Thyroid gland (tissue), 4 donors: Measurements from ENCODE around the gene ATXN1. TPM values are rescaled to one million over a fixed set of nuclear protein-coding genes. Genes with fewer than 3 reads are reported as not detected.

Experiments
- DNase-seq, 2 donors: peaks; one replicate each; pipeline ENCODE4 v3.0.0-alpha.2; 2019
- H3K27ac ChIP-seq, 3 donors: fragments of 200-600 bp; sonication (generic); 1 replicate in 2 of 3; 2 replicates in 1 of 3; pipeline ENCODE4 v1.5.1; 2016 to 2019; ENCODE audit warnings: mild to moderate bottlenecking in 1 of 3, moderate library complexity in 1 of 3
- H3K27me3 ChIP-seq: fragments of 200-600 bp; sonication (generic); one replicate; pipeline ENCODE4 v1.5.1; 2019
- H3K36me3 ChIP-seq, 2 donors: fragments of 200-600 bp; sonication (generic); one replicate each; pipeline ENCODE4 v1.5.1; 2016 to 2019
- H3K4me1 ChIP-seq, 2 donors: fragments of 200-600 bp; sonication (generic); one replicate each; pipeline ENCODE4 v1.5.1; 2017 to 2019
- H3K4me3 ChIP-seq, 3 donors: fragments of 200-600 bp; sonication (generic); replicated peaks in 1 of 3; 1 replicate in 2 of 3; 2 replicates in 1 of 3; pipeline ENCODE4 v1.5.1; 2016; ENCODE audit warnings: mild to moderate bottlenecking in 1 of 3
- H3K9me3 ChIP-seq: fragments of 200-600 bp; sonication (generic); one replicate; pipeline ENCODE4 v1.5.1; 2017
- CTCF ChIP-seq, 6 experiments: fragments of 200-600 bp in 3 of 6; fragments of 450-650 bp in 3 of 6; sonication (generic) in 3 of 6; IDR thresholded peaks; one replicate each; pipeline ENCODE4 v1.5.1; 2016 to 2019; ENCODE audit warnings: antibody characterized with exemption in 6 of 6, mild to moderate bottlenecking in 2 of 6, inconsistent platforms in 1 of 6, moderate library complexity in 1 of 6
- POLR2A ChIP-seq, 2 donors: fragments of 450-650 bp; IDR thresholded peaks; one replicate each; pipeline ENCODE4 v1.6.1; 2017; ENCODE audit warnings: antibody characterized with exemption in 2 of 2, mild to moderate bottlenecking in 2 of 2, moderate library complexity in 1 of 2
- WGBS, 2 donors: methylation state at CpG; one replicate each; pipeline ENCODE4 v1.1.5; 2017; 5-methylcytosine and 5-hydroxymethylcytosine counted together
- intact Hi-C: fragments of 100-400 bp; cut with DNase I; formaldehyde crosslinking; loops from one replicate; pipeline ENCODE4 v1.15.1; 2023
- total RNA-seq, 4 donors: library from RNA; depleted of rRNA; stranded (reverse); fragments of >200 nt; gene quantifications; one replicate each; pipeline ENCODE4 v1.2.3, GENCODE V29; 2016

Gene ATXN1
- total RNA-seq, 4 donors from 2014 or later: 62.1 to 88.1 (median 83.0) TPM

- no peak for TF ChIP-seq CTCF (IDR thresholded peaks at IDR 0.05)
- TF ChIP-seq POLR2A (IDR thresholded peaks at IDR 0.05): no peak
- H3K27ac ChIP-seq: no peak overlapping the region
- H3K27me3 ChIP-seq: no peaks in the 10 kb centered on the region
- 58 to 86% methylated on average over 2 of the region's 2 CpGs for WGBS, 2 donors
- H3K9me3 ChIP-seq: no peaks in the 10 kb centered on the region
- no peak overlapping the region for H3K4me3 ChIP-seq
- peaks cover 0 to 7% of the 10 kb centered on the region in 2 donors for H3K4me1 ChIP-seq
- no peak for DNase-seq
- no peaks in the 10 kb centered on the region for H3K36me3 ChIP-seq
- intact Hi-C loops: no loop called here
These were observed 40.8 kb upstream of the ATXN1 start for GRCh38 chr6:16802071-16802470.

GRCh38 chr6:16800942-16801341 is 39.7 kb upstream of the ATXN1 start:
- no peaks in the 10 kb centered on the region for H3K36me3 ChIP-seq
- no peaks in the 10 kb centered on the region for H3K9me3 ChIP-seq
- 80 to 92% methylated on average over 2 of the region's 2 CpGs for WGBS, 2 donors
- peaks cover 0 to 7% of the 10 kb centered on the region in 2 donors for H3K4me1 ChIP-seq
- intact Hi-C loops: no loop called here
- H3K27me3 ChIP-seq: no peaks in the 10 kb centered on the region
- no peak for DNase-seq
- H3K4me3 ChIP-seq: no peak overlapping the region
- no peak overlapping the region for H3K27ac ChIP-seq
- TF ChIP-seq POLR2A (IDR thresholded peaks at IDR 0.05) (no peak), CTCF (IDR thresholded peaks at IDR 0.05) (no peak)

GRCh38 chr6:16800341-16800740 is 39.1 kb upstream of the ATXN1 start:
- intact Hi-C loops: no loop called here
- 77 to 78% methylated on average over 3 of the region's 3 CpGs for WGBS, 2 donors

GRCh38 chr6:16799279-16800193 is 38.3 kb upstream of the ATXN1 start:
- Histone ChIP-seq H3K27me3 (no peaks in the 10 kb centered on the region), H3K4me1 (no peaks in the 10 kb centered on the region), H3K27ac (no peak overlapping the region), H3K4me3 (no peak overlapping the region), H3K9me3 (no peaks in the 10 kb centered on the region), H3K36me3 (no peaks in the 10 kb centered on the region)
- DNase-seq: no peak
- intact Hi-C loops: no loop called here
- TF ChIP-seq POLR2A (IDR thresholded peaks at IDR 0.05) (no peak), CTCF (IDR thresholded peaks at IDR 0.05) (no peak)
- 83% methylated on average over 8 of the region's 8 CpGs for WGBS, 2 donors

More at GRCh38 chr6:16800341-16800740, 39.1 kb upstream of the ATXN1 start:
- no peak overlapping the region for H3K27ac ChIP-seq
- H3K27me3 ChIP-seq: no peaks in the 10 kb centered on the region
- H3K36me3 ChIP-seq: no peaks in the 10 kb centered on the region
- H3K9me3 ChIP-seq: no peaks in the 10 kb centered on the region
- H3K4me3 ChIP-seq: no peak overlapping the region
- DNase-seq: no peak
- H3K4me1 ChIP-seq: peaks cover 0 to 6% of the 10 kb centered on the region in 2 donors
- TF ChIP-seq CTCF (IDR thresholded peaks at IDR 0.05) (no peak), POLR2A (IDR thresholded peaks at IDR 0.05) (no peak)

GRCh38 chr6:16793828-16794412 is 32.7 kb upstream of the ATXN1 start:
- no peaks in the 10 kb centered on the region for H3K27me3 ChIP-seq
- no peak overlapping the region for H3K4me3 ChIP-seq
- no peaks in the 10 kb centered on the region for H3K4me1 ChIP-seq
- no peak for TF ChIP-seq CTCF (IDR thresholded peaks at IDR 0.05)
- TF ChIP-seq POLR2A (IDR thresholded peaks at IDR 0.05): no peak
- no peaks in the 10 kb centered on the region for H3K9me3 ChIP-seq
- 88 to 89% methylated on average over 3 of the region's 3 CpGs for WGBS, 2 donors
- no peak overlapping the region for H3K27ac ChIP-seq
- intact Hi-C loops: no loop called here
- no peak for DNase-seq
- no peaks in the 10 kb centered on the region for H3K36me3 ChIP-seq
